Liver (tissue), 9 donors: ENCODE results near the gene ZNF341. TPM values are rescaled to one million over a fixed set of nuclear protein-coding genes. Genes with fewer than 3 reads are reported as not detected.

Source experiments
- DNase-seq: peaks from one replicate; pipeline ENCODE4 v3.0.0-alpha.2; 2017; ENCODE audit warnings: low spot score
- H3K27ac ChIP-seq, 2 donors: one replicate each; pipeline ENCODE4 v1.7.0; 2013; ENCODE audit warnings: inconsistent platforms in 2 of 2, low read length in 2 of 2, control low read depth in 1 of 2, low read depth in 1 of 2, mild to moderate bottlenecking in 1 of 2
- H3K27me3 ChIP-seq, 4 donors: one replicate each; pipeline versions ENCODE4 v1.6.1 to v1.7.0; 2013; ENCODE audit warnings: low read length in 3 of 4, inconsistent platforms in 1 of 4, mild to moderate bottlenecking in 1 of 4, moderate library complexity in 1 of 4; ENCODE audit not compliant: control insufficient read depth in 4 of 4, insufficient read depth in 4 of 4
- H3K36me3 ChIP-seq, 4 donors: one replicate each; pipeline versions ENCODE4 v1.6.1 to v1.7.0; 2013; ENCODE audit warnings: low read length in 3 of 4, mild to moderate bottlenecking in 3 of 4, low read depth in 1 of 4, moderate library complexity in 1 of 4; ENCODE audit not compliant: control insufficient read depth in 4 of 4, insufficient read depth in 3 of 4
- H3K4me1 ChIP-seq, 4 donors: one replicate each; pipeline versions ENCODE4 v1.6.1 to v1.7.0; 2013; ENCODE audit warnings: low read length in 3 of 4, mild to moderate bottlenecking in 3 of 4, moderate library complexity in 1 of 4; ENCODE audit not compliant: control insufficient read depth in 4 of 4, insufficient read depth in 4 of 4
- H3K4me3 ChIP-seq, 3 donors: one replicate each; pipeline versions ENCODE4 v1.6.1 to v1.7.0; 2013; ENCODE audit warnings: low read length in 3 of 3, control low read depth in 1 of 3, low read depth in 1 of 3, mild to moderate bottlenecking in 1 of 3
- H3K9ac ChIP-seq, 2 donors: one replicate each; pipeline ENCODE4 v1.7.0; 2013; ENCODE audit warnings: low read length in 2 of 2, mild to moderate bottlenecking in 2 of 2, moderate library complexity in 2 of 2, control low read depth in 1 of 2, low read depth in 1 of 2
- H3K9me3 ChIP-seq, 4 donors: one replicate each; pipeline versions ENCODE4 v1.6.1 to v1.7.0; 2013; ENCODE audit warnings: low read length in 3 of 4; ENCODE audit not compliant: control insufficient read depth in 4 of 4
- ATF3 ChIP-seq: IDR thresholded peaks from 2 replicates; pipeline ENCODE4 v1.6.1; 2016; ENCODE audit warnings: antibody characterized with exemption
- CTCF ChIP-seq: fragments of 150-350 bp; IDR thresholded peaks from 2 replicates; pipeline ENCODE4 v1.5.1; 2017; ENCODE audit warnings: improper control_type of control experiment, low read depth, low read length; ENCODE audit not compliant: missing input control
- EGR1 ChIP-seq, 2 donors: IDR thresholded peaks; 2 replicates each; pipeline ENCODE4 v1.6.1; 2016 to 2018; ENCODE audit warnings: antibody characterized with exemption in 2 of 2, low read depth in 2 of 2
- FOXA1 ChIP-seq: IDR thresholded peaks from 2 replicates; pipeline ENCODE4 v1.6.1; 2016; ENCODE audit warnings: antibody characterized with exemption
- FOXA2 ChIP-seq: IDR thresholded peaks from 2 replicates; pipeline ENCODE4 v1.6.1; 2016; ENCODE audit warnings: antibody characterized with exemption
- GABPA ChIP-seq, 2 donors: IDR thresholded peaks in 1 of 2; conservative IDR thresholded peaks in 1 of 2; 2 replicates each; pipeline ENCODE4 v1.6.1; 2016; ENCODE audit warnings: antibody characterized with exemption in 2 of 2, mild to moderate bottlenecking in 1 of 2, moderate library complexity in 1 of 2
- HNF4A ChIP-seq, 2 donors: conservative IDR thresholded peaks; 2 replicates each; pipeline ENCODE4 v1.6.1; 2016; ENCODE audit warnings: antibody characterized with exemption in 2 of 2, mild to moderate bottlenecking in 2 of 2
- HNF4G ChIP-seq: IDR thresholded peaks from 2 replicates; pipeline ENCODE4 v1.6.1; 2016; ENCODE audit warnings: antibody characterized with exemption
- JUND ChIP-seq, 2 donors: IDR thresholded peaks; 2 replicates each; pipeline ENCODE4 v1.6.1; 2016; ENCODE audit warnings: antibody characterized with exemption in 2 of 2
- MAX ChIP-seq: IDR thresholded peaks from 2 replicates; pipeline ENCODE4 v1.6.1; 2016; ENCODE audit warnings: antibody characterized with exemption
- NR2F2 ChIP-seq: IDR thresholded peaks from 2 replicates; pipeline ENCODE4 v1.6.1; 2016; ENCODE audit warnings: antibody characterized with exemption
- RAD21 ChIP-seq, 2 donors: IDR thresholded peaks; 2 replicates each; pipeline ENCODE4 v1.6.1; 2016; ENCODE audit warnings: antibody characterized with exemption in 2 of 2, mild to moderate bottlenecking in 2 of 2
- REST ChIP-seq: IDR thresholded peaks from 2 replicates; pipeline ENCODE4 v1.6.1; 2016; ENCODE audit warnings: antibody characterized with exemption, mild to moderate bottlenecking
- RXRA ChIP-seq, 2 donors: IDR thresholded peaks; 2 replicates each; pipeline ENCODE4 v1.6.1; 2017 to 2018; ENCODE audit warnings: antibody characterized with exemption in 2 of 2, mild to moderate bottlenecking in 1 of 2
- SP1 ChIP-seq: IDR thresholded peaks from 2 replicates; pipeline ENCODE4 v1.6.1; 2018; ENCODE audit warnings: antibody characterized with exemption, mild to moderate bottlenecking
- TAF1 ChIP-seq: conservative IDR thresholded peaks from 2 replicates; pipeline ENCODE4 v1.6.1; 2016; ENCODE audit warnings: antibody characterized with exemption, mild to moderate bottlenecking
- YY1 ChIP-seq: IDR thresholded peaks from 2 replicates; pipeline ENCODE4 v1.6.1; 2016; ENCODE audit warnings: antibody characterized with exemption, mild to moderate bottlenecking
- ZBTB33 ChIP-seq: IDR thresholded peaks from 2 replicates; pipeline ENCODE4 v1.6.1; 2016; ENCODE audit warnings: antibody characterized with exemption
- WGBS: extraction: QIAGEN DNeasy Blood & Tissue Kit; methylation state at CpG from one replicate; pipeline ENCODE4 v1.1.7; 2013; 5-methylcytosine and 5-hydroxymethylcytosine counted together
- polyA plus RNA-seq, 2 donors: library from polyadenylated mRNA; stranded (reverse) in 1 of 2; unstranded in 1 of 2; fragments of 200-250 nt in 1 of 2; fragments of >200 nt in 1 of 2; fragmentation: Nextera tagmentation in 1 of 2; extraction: Ambion mirVana in 1 of 2; gene quantifications; one replicate each; pipeline versions ENCODE4 v1.2.1 to v1.2.3, GENCODE V29; 2013 to 2015
- total RNA-seq, 2 donors: library from RNA; depleted of rRNA; stranded (reverse); fragments of >200 nt; gene quantifications; one replicate each; pipeline ENCODE4 v1.2.3, GENCODE V29; 2014
- donor health status: healthy.
- donor health status: healthy.
- donor health status: healthy.
- donor health status: healthy.
- donor health status: healthy.

The ZNF341 gene
- total and polyA plus RNA-seq, 4 donors: 0.69 to 1.1 (median 0.82) TPM

- TF ChIP-seq TAF1 (no peak), HNF4A (conservative IDR thresholded peaks at IDR 0.05) (no peak), JUND (IDR thresholded peaks at IDR 0.05) (no peak), RXRA (IDR thresholded peaks at IDR 0.05) (no peak), GABPA (IDR thresholded peaks at IDR 0.05 in 1 of 2, conservative IDR thresholded peaks at IDR 0.05 in 1 of 2) (no peak), HNF4G (no peak), CTCF (no peak), NR2F2 (no peak), SP1 (no peak), RAD21 (IDR thresholded peaks at IDR 0.05) (no peak)
- Histone ChIP-seq H3K36me3 (no peaks in the 10 kb centered on the region), H3K27ac (peak overlapping the region in 1 of 2 donors; percentile 62), H3K27me3 (no peaks in the 10 kb centered on the region), H3K9ac (no peak overlapping the region), H3K4me1 (peaks cover 23 to 83% (median 66%) of the 10 kb centered on the region in 4 donors), H3K9me3 (no peaks in the 10 kb centered on the region), H3K4me3 (no peak overlapping the region)
- DNase-seq: no peak
- 93% methylated on average over 7 of the region's 7 CpGs for WGBS
Measured at GRCh38 chr20:33840160-33840559, 108.4 kb downstream of the ZNF341 start.

- no peak for TF ChIP-seq HNF4G
- TF ChIP-seq MAX: peak; percentile 40
- TF ChIP-seq YY1: peak; percentile 45
- no peak for TF ChIP-seq FOXA1
- TF ChIP-seq FOXA2: no peak
- TF ChIP-seq TAF1: no peak
- TF ChIP-seq REST: no peak
- no peak for TF ChIP-seq RAD21 (IDR thresholded peaks at IDR 0.05)
- TF ChIP-seq CTCF: no peak
- no peak for TF ChIP-seq EGR1 (IDR thresholded peaks at IDR 0.05; ENCODE audit: low read depth in 2 of 2)
- peak in 1 of 2 donors; percentile 65 for TF ChIP-seq RXRA (IDR thresholded peaks at IDR 0.05)
- peak; percentile 23 for TF ChIP-seq ZBTB33
- TF ChIP-seq NR2F2: no peak
- no peak for TF ChIP-seq ATF3
- peak; percentile 15 for TF ChIP-seq SP1
- TF ChIP-seq GABPA (IDR thresholded peaks at IDR 0.05 in 1 of 2, conservative IDR thresholded peaks at IDR 0.05 in 1 of 2): no peak
- TF ChIP-seq JUND (IDR thresholded peaks at IDR 0.05): no peak
- TF ChIP-seq HNF4A (conservative IDR thresholded peaks at IDR 0.05): peak; percentile 42 to 70
- H3K9me3 ChIP-seq: no peaks in the 10 kb centered on the region
- H3K4me1 ChIP-seq: peaks cover 23 to 79% (median 63%) of the 10 kb centered on the region in 4 donors
- peak overlapping the region; percentile 4 to 62 for H3K27ac ChIP-seq
- no peak for DNase-seq
- H3K9ac ChIP-seq: no peak overlapping the region
- no peak overlapping the region for H3K4me3 ChIP-seq
- WGBS: 33% methylated on average over 4 of the region's 4 CpGs
- H3K36me3 ChIP-seq: no peaks in the 10 kb centered on the region
- H3K27me3 ChIP-seq: no peaks in the 10 kb centered on the region
Measured at GRCh38 chr20:33840759-33841435, 109.1 kb downstream of the ZNF341 start.
